Epidermal melanocyte (primary cell): Measurements from ENCODE around the gene PLEKHG5.
"Not testable (repeated sequence)": the region's sequence is repeated elsewhere in the genome, so short reads cannot be mapped to it uniquely, and the experiment has no call there.

Source experiments
- DNase-seq: peaks from one replicate; pipeline ENCODE4 v3.0.0; 2011; ENCODE audit warnings: low spot score; ENCODE audit not compliant: insufficient read length

PLEKHG5 gene

GRCh38 chr1:6464514-6464836, 27.0 kb downstream of the PLEKHG5 start:
- no peak for DNase-seq

DNA sequence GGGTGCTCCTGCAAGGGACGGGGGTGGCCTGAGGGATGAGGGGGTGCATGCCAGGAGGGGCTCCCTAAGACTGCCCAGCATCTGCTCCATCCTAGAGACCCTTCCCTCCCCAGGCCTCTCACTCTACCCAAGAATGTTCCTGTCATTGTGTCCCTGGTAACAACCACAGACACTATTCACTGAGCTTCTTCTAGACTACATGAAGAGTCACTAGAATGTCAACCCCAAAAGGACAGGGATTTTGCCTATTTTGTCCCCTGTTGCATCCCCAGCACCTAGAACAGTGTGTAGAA, 28.4 kb downstream of the PLEKHG5 start:
- no peak for DNase-seq

DNA sequence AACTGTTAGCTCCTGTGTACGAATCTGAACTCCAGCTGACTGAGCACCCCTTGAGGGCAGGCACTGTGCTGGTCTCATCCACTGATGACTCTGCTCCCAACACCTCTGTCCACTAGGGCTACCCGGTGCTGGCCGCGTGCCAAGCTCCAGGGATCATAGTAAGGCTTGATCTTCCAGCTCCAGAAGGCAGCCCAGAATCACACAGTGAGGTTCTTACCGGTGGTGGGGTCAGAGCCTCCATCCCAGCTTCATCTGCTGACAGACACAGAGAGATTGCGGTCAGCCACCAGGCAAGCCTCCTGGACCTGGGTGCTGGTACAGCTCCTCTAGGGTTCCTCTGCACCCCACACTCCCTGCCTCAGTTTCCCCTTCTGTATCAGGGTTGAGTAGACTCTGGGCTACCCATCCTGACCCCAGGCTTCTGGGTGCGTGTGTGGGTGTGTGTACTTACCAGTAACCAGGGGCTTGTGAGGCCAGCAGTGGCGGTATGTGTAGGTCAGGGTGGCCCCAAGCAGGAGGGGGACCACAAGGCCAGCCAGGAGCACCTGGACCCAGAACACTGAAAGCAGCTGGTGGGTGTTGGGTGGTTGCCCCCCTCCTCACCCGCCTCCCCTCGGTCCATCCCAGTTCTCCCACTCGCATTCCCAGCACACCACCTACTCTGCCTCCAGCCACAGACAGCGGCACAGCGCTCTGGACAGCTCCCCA, 28.9 kb downstream of the PLEKHG5 start:
- no peak for DNase-seq

DNA sequence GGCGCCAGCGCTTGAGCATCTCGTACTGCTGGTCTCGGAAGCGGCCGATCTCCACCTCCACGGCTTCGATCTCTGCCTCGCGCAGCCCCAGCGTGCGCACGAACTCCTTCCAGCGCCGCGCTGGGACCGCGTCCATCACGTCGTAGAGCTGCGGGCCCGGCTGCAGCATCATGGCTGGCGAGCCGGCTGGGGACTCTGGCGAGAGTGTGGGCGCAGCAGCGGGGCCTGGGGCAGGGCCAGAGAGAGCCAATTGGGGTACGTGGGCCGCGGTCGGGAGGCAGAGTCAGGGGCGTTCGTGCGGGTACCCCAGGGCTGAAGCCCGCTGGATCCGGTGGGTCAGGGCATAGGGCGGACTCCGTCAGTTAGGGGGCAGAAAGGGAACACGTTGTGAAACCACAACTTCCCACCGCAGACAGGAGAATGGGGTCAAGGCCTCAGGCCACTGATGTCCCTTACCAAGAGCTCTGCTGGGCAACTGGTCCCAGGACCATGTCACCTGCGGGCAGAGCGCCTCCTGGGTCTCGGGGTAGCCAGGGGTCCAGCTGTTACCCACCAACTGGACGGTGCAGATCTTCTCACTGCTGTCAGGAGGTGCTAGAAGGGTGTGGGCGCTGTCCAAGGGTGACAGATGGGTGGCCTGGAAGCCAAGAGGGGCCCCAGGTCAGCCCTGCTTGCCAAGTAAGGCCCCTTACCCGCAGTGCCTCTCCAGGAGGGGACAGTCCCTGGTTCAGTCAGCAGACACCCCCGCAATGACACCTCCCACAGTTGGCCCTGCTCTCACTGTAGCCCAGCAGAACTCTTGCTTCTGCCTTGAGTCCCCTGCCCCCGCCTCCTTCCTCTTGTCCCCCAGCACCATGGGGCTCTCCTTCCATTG, 29.7 kb downstream of the PLEKHG5 start:
- no peak for DNase-seq

GRCh38 chr1:6461051-6461530, 30.4 kb downstream of the PLEKHG5 start:
- no peak for DNase-seq

DNA sequence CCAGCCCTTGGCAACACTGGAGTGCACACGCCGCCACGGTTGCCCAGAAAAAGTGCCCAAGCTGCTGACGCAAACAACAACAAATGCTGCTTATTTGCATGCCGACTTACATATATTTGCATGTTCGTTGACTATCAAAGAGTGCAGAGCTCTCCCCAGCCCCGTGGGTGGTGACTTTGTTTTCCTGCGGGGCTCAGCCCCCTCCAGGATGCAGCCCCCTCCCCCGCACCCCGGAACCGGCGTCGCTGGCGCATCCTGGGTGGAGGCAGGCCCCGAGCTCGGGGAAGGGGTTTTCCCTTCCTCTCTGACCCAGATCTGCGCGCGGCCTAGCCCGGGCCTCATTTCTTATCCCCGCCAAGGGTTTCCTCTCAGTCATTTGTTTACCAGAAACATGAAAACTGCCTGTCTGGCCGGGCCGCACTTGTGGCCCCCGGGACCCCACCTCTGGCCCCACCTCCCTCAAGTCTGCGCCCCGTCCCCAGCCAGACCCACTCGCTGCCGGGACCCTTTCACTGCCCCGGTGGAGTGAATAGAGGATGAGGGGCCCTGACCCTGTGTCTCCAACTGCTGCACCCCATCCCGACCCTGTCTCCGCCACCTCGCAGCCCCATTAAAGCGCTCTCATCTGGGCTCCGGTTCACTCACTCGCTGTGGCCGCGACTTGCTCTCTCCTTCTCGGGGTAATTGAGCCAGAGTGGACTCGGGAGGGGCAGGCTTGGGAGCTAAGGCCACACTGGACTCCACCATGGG, 31.0 kb downstream of the PLEKHG5 start:
- DNase-seq: no peak

DNA sequence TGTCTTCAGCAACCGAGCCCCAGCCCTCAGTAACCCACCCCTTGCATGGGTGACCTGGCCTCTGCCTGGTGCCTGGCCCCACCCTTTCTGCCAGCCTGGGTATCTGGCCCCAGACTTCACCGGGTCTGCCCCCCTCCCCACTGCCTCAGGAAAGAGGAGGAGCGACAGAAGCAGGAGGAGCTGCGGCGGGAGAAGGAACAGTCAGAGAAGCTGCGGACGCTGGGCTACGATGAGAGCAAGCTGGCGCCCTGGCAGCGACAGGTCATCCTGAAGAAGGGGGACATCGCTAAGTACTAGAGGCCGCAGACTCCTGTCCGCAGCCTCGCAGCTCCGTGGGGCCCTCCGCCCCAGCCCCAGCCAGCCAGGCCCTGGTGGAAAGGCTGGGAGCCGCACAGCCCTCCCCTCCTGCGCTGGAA, 31.6 kb downstream of the PLEKHG5 start:
- no peak for DNase-seq

DNA sequence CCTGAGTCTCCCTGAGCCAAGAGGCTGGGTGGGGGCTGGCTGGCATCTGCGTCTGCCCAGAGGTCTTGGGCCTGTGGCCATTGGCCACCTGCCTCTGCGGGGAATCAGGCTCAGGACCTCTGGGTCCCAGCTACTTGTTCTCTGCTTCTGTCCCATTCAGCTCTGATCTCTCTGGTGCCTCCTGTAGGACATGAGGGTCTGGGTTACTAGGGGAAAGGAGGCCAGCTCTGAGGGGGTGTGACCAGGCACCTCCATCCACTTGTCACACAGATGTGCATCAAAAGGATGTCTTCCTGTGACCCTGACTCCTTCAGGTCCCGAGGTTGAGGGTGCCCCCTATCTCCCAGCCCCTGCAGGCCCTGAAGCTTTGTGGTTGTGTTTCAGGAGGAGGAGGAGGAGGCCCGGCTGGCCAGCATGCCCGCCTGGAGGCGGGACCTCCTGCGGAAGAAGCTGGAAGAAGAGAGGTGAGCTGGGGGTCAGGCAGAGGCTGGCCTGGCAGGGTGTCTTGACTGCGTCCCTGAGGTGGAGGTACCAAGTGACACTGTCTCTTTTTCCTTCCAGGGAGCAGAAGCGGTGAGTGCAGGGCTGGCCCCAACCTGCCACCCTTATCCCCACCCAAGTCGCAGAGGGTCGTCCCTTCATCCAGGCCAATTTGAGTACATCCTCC, 34.5 kb downstream of the PLEKHG5 start:
- DNase-seq: no peak

DNA sequence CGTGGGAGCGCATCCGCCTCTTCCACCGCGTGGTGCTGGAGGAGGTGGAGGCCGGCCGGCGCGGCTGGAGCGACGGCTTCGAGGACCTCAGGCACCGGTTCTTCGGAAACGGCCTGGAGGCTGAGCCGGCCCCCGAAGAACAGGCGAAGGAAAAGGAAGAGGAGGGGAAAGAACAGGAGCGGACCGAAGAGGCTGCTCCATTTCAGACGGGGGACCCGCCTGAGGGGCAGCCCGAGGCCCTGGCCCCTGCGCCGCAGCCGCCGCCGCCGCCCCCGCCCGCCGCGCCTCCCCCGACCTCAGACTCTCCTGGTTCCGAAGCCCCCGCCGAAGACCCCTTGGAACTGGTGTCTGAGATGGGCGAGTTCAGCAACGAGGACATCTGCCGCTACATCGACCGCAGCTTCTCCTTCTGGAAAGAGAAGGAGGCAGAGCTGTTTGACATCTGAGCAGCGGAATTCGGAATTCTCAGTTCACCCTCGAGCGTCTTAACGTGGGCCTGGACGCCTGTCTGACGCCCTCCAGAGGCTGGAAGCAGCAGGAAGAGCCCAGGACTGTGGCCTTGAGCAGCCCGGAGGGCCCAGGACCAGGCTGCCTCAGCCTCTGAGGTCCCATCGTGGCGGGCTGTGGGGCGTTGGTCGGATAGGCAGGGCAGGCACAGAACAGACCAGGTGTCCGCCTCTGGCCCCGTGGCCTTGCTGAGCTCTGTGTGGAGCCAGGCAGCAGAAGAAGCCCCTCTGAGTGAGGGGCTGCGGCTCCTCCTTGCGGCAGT, 35.5 kb downstream of the PLEKHG5 start:
- not testable (repeated sequence) for DNase-seq

DNA sequence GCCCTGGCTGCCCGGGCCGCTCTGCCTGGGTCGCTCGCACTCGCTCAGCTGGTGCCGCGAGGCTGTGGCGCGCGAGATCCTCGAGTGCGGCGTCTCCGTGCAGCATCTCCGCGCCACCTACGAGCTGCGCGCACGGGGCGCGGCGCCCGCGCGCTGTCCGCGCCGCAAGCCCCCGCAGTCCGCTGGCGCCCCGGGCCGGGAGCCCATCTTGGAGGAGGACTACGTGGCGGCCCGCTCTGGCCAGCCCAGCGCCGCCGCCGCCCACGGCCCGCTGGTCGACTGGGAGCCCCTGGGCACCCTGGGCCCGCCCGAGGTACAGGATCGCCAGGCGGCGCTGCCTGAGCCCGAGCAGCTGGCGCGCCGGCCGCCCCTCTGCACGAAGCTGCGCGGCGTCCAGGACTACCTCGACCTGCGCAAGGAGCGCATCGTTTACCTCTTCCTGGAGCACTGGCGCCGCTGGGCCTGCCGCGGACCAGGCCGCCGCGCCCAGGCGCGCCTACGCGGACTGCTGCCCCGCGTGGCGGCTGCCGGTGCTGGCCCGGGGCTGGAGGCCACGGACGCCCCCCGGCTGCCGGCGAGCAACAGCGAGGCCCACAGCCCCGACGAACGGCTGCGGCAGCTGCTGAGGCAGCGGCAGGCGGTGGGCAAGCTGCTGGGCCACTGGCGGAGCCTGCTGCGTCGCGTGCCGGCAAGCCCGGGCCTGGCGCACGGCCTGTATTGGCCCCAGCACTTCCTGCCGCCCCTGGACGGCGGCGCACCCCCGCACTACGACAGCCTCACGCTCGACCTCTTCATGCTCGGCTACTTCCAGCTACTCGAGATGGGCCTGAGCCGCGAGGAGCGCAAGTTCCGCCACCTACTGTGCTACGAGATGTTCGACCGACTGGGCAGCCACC, 36.4 kb downstream of the PLEKHG5 start:
- DNase-seq: no peak

DNA sequence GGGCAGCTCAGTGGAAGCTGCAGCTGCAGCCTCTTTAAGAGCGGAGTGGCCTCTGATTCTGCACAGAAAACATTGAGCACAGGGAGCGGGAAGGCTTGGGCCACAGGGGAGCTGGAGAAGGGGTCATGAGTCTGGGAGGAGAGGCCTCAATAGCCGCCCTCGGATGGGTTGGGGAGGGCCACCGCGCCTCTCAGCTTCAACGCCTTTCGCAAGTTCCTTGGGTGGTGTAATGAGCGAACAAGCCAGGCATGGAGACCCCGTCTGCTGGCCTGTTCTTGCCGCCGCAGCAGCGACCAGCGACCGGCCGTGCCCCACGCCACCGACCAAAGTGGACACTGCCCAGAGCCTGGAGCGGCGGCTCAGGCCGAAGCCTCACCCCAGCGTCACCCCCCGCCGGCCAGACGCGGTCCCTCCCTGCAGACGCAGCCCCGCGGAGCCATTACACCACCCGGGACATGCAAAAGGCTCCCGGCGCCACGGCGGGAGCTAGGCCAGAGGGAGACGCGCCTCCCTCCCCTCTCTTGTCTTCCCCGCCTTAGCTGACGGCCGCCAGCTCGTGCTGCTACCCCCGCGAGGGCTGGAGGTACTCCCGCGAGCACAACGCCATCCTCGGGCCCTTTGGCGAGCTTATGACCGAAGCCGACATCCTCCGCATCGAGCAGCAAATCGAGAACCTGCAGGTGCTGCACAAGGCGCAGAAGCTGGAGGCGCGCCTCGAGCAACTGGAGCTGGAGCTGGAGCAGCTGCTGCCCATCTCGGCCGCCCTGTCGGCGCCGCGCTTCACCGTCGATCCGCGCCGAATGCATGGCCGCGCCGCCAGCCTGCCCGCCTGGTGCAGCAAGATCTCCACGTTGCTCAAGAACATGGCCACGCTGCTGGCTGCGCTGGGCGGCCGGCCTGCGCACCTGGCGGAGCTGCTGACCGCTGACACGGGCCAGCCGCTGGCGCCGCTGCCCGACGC, 37.3 kb downstream of the PLEKHG5 start:
- not testable (repeated sequence) for DNase-seq

GRCh38 chr1:6450943-6451373, 40.5 kb downstream of the PLEKHG5 start:
- no peak for DNase-seq

DNA sequence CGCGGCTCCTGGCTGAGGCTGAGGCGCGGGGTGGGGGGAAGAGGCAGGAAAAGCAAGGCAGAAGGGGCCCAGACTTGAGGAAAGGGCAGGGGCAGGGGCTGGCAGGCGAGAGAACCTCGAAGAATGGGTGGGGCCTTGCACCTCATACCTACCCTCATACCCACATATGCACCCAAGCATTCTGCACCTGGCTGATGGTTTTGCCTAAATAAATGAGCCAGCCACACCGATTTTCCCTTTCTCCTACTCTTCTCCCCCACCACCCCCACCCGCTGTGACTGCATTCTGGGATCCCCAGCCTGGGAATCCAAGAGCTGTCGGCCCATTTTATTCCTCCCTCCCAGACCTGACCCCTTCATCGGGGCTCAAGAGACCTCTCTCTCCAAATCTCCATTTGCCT, 41.0 kb downstream of the PLEKHG5 start:
- DNase-seq: not testable (repeated sequence)

DNA sequence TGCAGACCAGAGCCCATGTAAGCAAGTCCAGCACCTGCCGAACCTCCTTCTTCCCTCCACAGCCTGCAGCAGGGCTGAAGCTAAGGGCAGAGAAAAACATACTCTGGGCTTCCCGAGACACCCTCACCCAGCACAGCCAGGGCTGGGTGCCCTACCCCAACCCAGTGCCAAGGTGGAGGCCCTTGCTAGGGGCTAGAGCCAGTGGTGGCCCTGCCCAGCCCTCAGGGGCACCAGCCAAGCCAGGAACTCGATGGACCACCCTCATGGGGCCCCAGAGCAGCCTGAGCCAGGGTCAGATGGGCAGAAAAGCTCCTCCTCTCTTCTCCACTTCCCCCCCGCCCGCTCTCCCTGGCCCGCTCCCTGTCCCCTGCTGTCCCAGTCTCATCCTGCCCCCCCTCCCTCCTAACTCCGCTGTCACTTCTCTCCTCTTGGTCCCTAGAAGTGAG, 41.4 kb downstream of the PLEKHG5 start:
- no peak for DNase-seq

GRCh38 chr1:6448749-6449631, 42.5 kb downstream of the PLEKHG5 start:
- DNase-seq: no peak

DNA sequence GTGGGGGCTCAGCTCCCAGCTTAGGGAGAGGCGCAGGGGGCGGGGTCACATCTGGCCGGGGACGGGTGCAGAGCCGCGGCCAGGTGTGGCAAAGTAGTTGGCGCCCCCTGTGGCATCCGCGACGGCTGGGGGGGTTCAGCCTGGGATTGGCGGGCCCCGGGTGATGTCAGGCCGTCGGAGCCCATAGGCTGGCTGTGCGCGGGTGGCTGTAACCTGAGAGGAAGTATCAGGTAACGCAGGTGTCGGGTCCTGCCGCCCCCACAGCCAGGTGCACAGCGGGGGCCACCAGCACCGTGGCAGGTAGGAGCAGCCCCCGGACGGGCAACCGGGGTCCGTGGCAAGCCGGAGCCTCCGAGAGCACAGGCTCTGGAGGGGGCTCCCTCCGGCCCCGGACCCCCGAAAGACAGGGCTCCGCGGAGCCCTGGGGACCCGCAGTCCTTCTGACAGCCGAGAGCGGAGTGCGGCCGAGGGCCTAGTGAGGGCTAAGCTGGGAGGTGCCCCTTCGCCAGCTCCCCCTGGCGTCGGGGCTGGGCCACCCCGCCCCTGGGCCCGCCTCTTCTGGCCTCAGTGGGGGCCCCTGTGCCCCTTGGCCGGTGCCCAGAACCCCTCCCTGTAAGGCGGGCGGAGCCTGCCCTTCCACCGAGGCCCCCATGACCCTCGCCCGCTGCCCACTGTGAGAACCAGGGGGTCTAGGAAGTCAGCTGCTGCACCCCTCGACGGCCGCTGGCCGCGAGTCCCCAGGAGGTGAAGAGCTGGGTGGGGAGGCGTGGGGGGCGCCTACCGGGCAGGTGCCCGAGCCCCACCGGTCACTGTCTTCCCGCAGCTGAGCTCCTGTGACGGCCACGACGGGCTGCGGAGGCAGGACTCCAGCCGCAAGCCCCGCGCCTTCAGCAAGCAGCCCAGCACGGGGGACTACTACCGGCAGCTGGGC, 43.4 kb downstream of the PLEKHG5 start:
- DNase-seq: no peak
